Stimulated activated CD8-positive, alpha-beta memory T cell treated with anti-CD3 and anti-CD28 coated beads, Interleukin-12 subunit alpha, Interleukin-12 subunit beta, amount 100 ng/mL, for 4 hours (primary cell): ENCODE results near the gene CNOT6.
A peak's percentile ranks its signal among the peaks of the same experiment; 100 is the strongest.
"Not testable (repeated sequence)": the region's sequence is repeated elsewhere in the genome, so short reads cannot be mapped to it uniquely, and the experiment has no call there.

ENCODE experiments used
- DNase-seq: peaks from one replicate; pipeline ENCODE4 v3.0.0-alpha.2; 2020; ENCODE audit warnings: low read depth

Gene CNOT6

DNA sequence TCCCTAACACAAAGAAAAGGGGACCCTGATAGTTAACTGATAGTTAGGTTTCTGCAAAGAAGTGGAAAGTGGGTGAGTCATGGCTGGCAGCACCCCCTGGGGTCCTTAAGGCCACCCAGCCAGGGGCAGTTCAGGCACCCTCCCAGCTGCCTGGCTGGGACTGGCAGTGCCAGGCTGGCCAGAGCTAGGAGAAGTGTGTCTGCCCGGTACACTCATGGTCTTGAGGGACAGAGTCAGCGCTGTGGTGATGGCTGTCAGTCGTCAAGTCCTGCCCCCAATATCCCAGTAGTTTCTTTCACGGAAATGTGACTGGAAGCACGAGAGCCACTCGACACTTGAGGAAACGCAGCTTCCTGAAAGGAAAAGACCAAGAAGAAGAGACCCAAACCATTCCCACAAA lies 22.3 kb upstream of the CNOT6 start:
- DNase-seq, result no peak

DNA sequence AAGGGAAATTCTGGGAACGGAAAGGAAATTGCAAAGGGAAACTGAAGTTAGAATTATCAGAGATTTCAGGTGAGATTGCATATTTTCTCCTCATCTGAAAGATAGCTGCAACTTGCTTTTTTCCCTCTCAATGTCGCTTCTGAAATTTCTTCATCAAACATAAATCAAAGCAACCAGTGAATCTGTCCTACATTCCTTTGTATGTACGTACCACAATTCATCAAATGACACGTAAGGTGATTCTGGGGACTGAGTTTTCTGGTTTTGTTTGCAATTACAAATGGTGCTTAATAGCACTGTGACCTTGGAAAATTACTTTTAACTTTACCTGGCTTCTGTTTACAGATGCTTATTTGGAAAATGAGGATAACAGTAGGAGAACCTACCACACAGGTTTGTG lies 21.9 kb upstream of the CNOT6 start:
- DNase-seq, result no peak

- not testable (repeated sequence) for DNase-seq
These were observed 20.8 kb upstream of the CNOT6 start for GRCh38 chr5:180473386-180473785.

GRCh38 chr5:180474569-180474968 lies 19.6 kb upstream of the CNOT6 start:
- no peak for DNase-seq

GRCh38 chr5:180475969-180476524 lies 18.1 kb upstream of the CNOT6 start:
- DNase-seq, result not testable (repeated sequence)

DNA sequence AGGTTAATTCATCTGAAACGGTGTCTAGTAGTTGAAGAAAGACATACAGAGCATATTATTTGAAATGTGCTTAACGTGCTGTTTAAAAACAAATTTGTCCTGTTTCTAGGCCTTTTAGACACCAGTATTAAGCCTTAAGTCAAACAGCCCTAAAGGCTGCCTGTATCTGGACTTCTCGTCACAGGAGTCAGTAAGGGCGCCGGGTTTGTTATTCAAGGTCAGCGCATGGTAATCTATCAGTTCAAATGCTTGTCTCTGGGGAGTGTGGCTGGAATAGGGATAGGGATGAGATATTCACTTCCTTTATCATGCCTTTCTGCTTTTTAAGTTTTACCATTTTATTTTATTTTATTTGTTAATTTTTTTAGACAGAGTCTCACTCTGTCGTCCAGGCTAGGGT lies 9.4 kb upstream of the CNOT6 start:
- no peak for DNase-seq

- DNase-seq, result no peak
These were observed 7.5 kb upstream of the CNOT6 start for GRCh38 chr5:180486636-180487149.

GRCh38 chr5:180487556-180487955 lies 6.6 kb upstream of the CNOT6 start:
- DNase-seq, result no peak

- no peak for DNase-seq
These were observed 2.7 kb upstream of the CNOT6 start for GRCh38 chr5:180491496-180491895.

DNA sequence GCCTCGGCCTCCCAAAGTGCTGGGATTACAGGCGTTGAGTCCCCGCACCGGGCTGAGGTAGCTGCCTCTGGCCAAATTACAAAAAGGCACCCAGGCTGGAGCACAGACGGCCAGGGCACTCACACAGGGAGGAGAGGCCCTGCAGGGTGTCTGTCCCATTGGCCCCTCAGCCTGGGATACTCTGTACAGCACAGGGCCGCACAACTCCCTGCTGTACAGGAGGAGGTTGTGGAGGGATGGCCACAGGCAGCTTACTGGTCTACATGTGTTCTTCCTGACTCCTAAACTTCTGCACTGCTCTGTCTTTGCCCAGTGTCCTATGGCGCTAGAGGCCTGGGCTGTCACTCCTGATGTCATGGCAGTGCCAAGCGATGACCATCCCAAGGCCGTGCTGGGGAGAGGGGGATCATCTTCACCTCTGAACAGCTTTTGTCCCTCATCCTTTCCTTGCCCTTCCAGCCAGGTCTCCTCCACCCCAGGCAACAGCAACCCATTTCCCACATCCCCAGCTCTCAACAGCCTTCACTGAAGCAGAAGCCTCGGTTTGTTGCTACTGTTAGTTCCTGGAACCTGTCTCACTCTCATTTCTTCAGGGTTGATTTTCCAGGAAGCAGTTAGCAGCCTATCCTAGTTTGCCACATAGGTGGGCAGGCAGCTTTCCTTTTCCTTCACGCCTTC lies 1.8 kb upstream of the CNOT6 start:
- DNase-seq, result no peak

DNA sequence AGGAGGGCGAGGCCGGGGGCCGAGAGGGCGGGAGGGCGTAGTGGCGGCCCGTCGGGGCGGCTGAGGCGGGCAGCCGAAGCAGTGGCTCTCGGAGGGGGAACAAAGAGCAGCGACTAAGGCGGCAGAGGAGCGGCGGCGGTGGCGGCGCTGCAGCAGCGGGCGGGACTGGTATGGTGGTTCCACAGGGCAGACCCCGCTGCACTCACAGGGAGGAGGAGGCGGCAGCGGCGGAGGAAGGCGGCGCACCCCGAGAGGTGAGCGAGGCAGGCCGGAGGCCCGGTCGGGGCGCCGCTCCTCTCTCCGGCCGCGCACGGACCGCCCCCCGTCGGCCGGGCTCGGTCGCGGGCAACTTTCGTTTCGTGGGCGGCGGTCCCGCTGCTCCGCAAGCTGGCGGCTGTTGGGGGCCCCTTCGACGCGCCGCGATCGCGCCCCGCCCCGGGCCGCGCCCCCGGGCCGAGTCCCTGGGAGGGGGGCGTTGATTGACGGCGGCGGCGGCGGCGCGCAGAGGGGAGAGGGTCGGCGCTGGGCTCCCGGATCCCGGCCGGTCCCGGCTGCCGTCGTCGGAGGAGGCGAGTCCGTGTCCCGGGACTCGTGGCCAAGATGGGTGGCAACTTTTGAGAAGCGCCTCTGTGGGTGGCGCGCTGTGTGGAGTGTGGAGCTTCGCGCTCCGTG lies 467 bp downstream of the CNOT6 start:
- DNase-seq, result peak; percentile 47

GRCh38 chr5:180495292-180495691 lies 1.1 kb downstream of the CNOT6 start:
- no peak for DNase-seq

- no peak for DNase-seq
These were observed 2.0 kb downstream of the CNOT6 start for GRCh38 chr5:180495991-180496741.

GRCh38 chr5:180496806-180497205 lies 2.6 kb downstream of the CNOT6 start:
- not testable (repeated sequence) for DNase-seq

DNA sequence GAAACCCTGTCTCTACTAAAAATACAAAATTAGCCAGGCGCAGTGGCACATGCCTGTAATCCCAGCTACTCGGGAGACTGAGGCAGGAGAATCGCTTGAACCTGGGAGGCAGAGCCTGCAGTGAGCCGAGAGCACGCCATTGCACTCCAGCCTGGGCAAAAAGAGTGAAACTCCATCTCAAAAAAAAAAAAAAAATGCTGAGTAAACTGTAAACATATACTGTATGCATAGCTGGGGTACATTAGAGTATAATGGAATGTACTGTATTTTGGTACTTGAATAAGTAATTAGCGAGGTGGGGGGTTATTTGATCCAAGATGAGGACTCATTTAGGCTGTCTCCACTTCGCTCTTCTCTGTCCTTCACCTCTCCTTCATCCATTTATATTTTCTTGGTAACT lies 3.7 kb downstream of the CNOT6 start:
- not testable (repeated sequence) for DNase-seq

DNA sequence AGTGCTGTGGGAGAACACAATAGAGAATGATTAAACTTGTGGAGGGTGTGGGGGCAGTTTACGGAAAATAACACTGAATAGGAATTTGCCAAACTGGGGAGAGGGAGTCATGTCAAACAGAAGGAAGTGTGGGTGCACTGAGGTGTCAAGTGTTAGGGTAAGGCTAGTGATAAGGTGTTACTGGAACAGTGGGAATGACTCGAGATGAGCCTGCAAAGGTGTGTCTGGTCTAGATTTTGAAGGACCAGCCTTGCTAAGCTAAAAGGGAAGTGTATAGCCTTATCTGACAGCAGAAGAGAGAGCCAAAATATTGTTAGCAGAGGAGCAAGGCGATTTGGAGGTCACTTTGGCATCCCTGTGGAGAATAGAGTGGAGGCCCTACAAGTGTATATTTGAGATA lies 4.2 kb downstream of the CNOT6 start:
- DNase-seq, result no peak

- no peak for DNase-seq
These were observed 5.5 kb downstream of the CNOT6 start for GRCh38 chr5:180499684-180500083.

GRCh38 chr5:180500300-180500699 lies 6.1 kb downstream of the CNOT6 start:
- not testable (repeated sequence) for DNase-seq

- no peak for DNase-seq
These were observed 13.5 kb downstream of the CNOT6 start for GRCh38 chr5:180507661-180508060.

GRCh38 chr5:180515294-180515693 lies 21.1 kb downstream of the CNOT6 start:
- DNase-seq, result no peak

GRCh38 chr5:180515974-180516373 lies 21.8 kb downstream of the CNOT6 start:
- DNase-seq, result not testable (repeated sequence)

GRCh38 chr5:180516440-180516839 lies 22.3 kb downstream of the CNOT6 start:
- DNase-seq, result no peak

- DNase-seq, result no peak
These were observed 24.9 kb downstream of the CNOT6 start for GRCh38 chr5:180519098-180519497.
